ENCODE measurements around the gene CST7.

CST7 gene

GRCh38 chr20:24995741-24996448 lies 46.8 kb downstream of the CST7 start:
- no peak for TF ChIP-seq CTCF (IDR thresholded peaks at IDR 0.05; ENCODE audit: extremely low read depth, insufficient read depth, missing control alignments)
- in situ Hi-C loops (cut with MboI; ENCODE audit: low pct_unique_long_range_greater_than_20kb, low sequenced_read_pairs, unreplicated experiment) = loop anchor here (5.0 to 25.0 kb wide), 3 partner anchors 66 to 416 kb away; partner anchors contain the start of genes ENTPD6 and GINS1
- DNase-seq (ENCODE audit: low spot score) = no peak

- in situ Hi-C loops (cut with MboI; ENCODE audit: low pct_unique_long_range_greater_than_20kb, low sequenced_read_pairs, unreplicated experiment) = loop anchor here (5.0 to 25.0 kb wide), 3 partner anchors 66 to 416 kb away; partner anchors contain the start of genes ENTPD6 and GINS1
Measured at GRCh38 chr20:24996449-24997377, 47.6 kb downstream of the CST7 start.

GRCh38 chr20:24998121-24998520 lies 49.1 kb downstream of the CST7 start:
- in situ Hi-C loops (cut with MboI; ENCODE audit: low pct_unique_long_range_greater_than_20kb, low sequenced_read_pairs, unreplicated experiment) = loop anchor here (5.0 to 25.0 kb wide), 3 partner anchors 64 to 414 kb away; partner anchors contain the start of genes ENTPD6 and GINS1
- no peak for TF ChIP-seq CTCF (IDR thresholded peaks at IDR 0.05; ENCODE audit: extremely low read depth, insufficient read depth, missing control alignments)
- DNase-seq (ENCODE audit: low spot score) = no peak

More at GRCh38 chr20:24996449-24997377, 47.6 kb downstream of the CST7 start:
- no peak for TF ChIP-seq CTCF (IDR thresholded peaks at IDR 0.05; ENCODE audit: extremely low read depth, insufficient read depth, missing control alignments)
- no peak for DNase-seq (ENCODE audit: low spot score)

GRCh38 chr20:24998631-24999445 lies 49.8 kb downstream of the CST7 start:
- TF ChIP-seq CTCF (IDR thresholded peaks at IDR 0.05; ENCODE audit: extremely low read depth, insufficient read depth, missing control alignments) = no peak
- in situ Hi-C loops (cut with MboI; ENCODE audit: low pct_unique_long_range_greater_than_20kb, low sequenced_read_pairs, unreplicated experiment) = loop anchor here (5.0 to 25.0 kb wide), 3 partner anchors 63 to 413 kb away; partner anchors contain the start of genes ENTPD6 and GINS1
- DNase-seq (ENCODE audit: low spot score) = no peak

GRCh38 chr20:24999568-24999967 lies 50.5 kb downstream of the CST7 start:
- no peak for TF ChIP-seq CTCF (IDR thresholded peaks at IDR 0.05; ENCODE audit: extremely low read depth, insufficient read depth, missing control alignments)

More at GRCh38 chr20:24999568-24999967, 50.5 kb downstream of the CST7 start:
- DNase-seq (ENCODE audit: low spot score) = no peak
- in situ Hi-C loops (cut with MboI; ENCODE audit: low pct_unique_long_range_greater_than_20kb, low sequenced_read_pairs, unreplicated experiment) = loop anchor here (5.0 to 25.0 kb wide), 3 partner anchors 63 to 413 kb away; partner anchors contain the start of genes ENTPD6 and GINS1

Data from GM13977 (cell line).